ENCODE results near the gene SPG7. TPM values are rescaled to one million over a fixed set of nuclear protein-coding genes. Genes with fewer than 3 reads are reported as not detected.

SPG7 gene
- polyA plus RNA-seq, 3 donors: 90.6 to 139 (median 130) TPM

- no peak for DNase-seq
Measured at GRCh38 chr16:89482150-89482816, 25.9 kb upstream of the SPG7 start.

- DNase-seq: no peak
Measured at GRCh38 chr16:89482817-89483205, 25.4 kb upstream of the SPG7 start.

GRCh38 chr16:89484041-89484501 lies 24.1 kb upstream of the SPG7 start:
- DNase-seq: no peak

- no peak for DNase-seq
Measured at GRCh38 chr16:89484923-89485679, 23.1 kb upstream of the SPG7 start.

GRCh38 chr16:89485701-89486246 lies 22.4 kb upstream of the SPG7 start:
- no peak for DNase-seq

- peak; percentile 89 for DNase-seq
Measured at GRCh38 chr16:89489040-89489897, 18.9 kb upstream of the SPG7 start.

GRCh38 chr16:89489898-89490438 lies 18.2 kb upstream of the SPG7 start:
- no peak for DNase-seq

- peak; percentile 99 for DNase-seq
Measured at GRCh38 chr16:89490439-89491237, 17.6 kb upstream of the SPG7 start, which contains the start of gene ANKRD11. ANKRD11 (minus strand) TSS chr16:89490561; CDS start chr16:89317019, 173,542 bp downstream.

GRCh38 chr16:89491238-89491869 lies 16.8 kb upstream of the SPG7 start:
- DNase-seq: no peak

- no peak for DNase-seq
Measured at GRCh38 chr16:89491974-89492687, 16.1 kb upstream of the SPG7 start.

GRCh38 chr16:89493776-89494175 lies 14.4 kb upstream of the SPG7 start:
- DNase-seq: no peak

GRCh38 chr16:89495121-89495520 lies 13.1 kb upstream of the SPG7 start:
- no peak for DNase-seq

GRCh38 chr16:89498839-89499238 lies 9.4 kb upstream of the SPG7 start:
- DNase-seq: no peak

- no peak for DNase-seq
Measured at GRCh38 chr16:89499767-89500166, 8.4 kb upstream of the SPG7 start.

- no peak for DNase-seq
Measured at GRCh38 chr16:89502081-89502843, 5.9 kb upstream of the SPG7 start.

GRCh38 chr16:89504091-89504490 lies 4.1 kb upstream of the SPG7 start:
- no peak for DNase-seq

GRCh38 chr16:89505204-89506112 lies 2.7 kb upstream of the SPG7 start:
- peak; percentile 83 for DNase-seq

- no peak for DNase-seq
Measured at GRCh38 chr16:89506113-89506504, 2.1 kb upstream of the SPG7 start.
